Lower lobe of right lung (tissue), 2 donors: ENCODE data around the gene COL1A1. TPM values are rescaled to one million over a fixed set of nuclear protein-coding genes. Genes with fewer than 3 reads are reported as not detected.
A peak's percentile ranks its signal among the peaks of the same experiment; 100 is the strongest.

Source experiments
- ATAC-seq, 2 donors: fragments of 200-7000 bp; cut with Tn5 transposase; one replicate each; pipeline ENCODE4 v1.9.1; 2020 to 2022; ENCODE audit warnings: mild to moderate bottlenecking in 2 of 2, moderate library complexity in 2 of 2
- DNase-seq: peaks from one replicate; pipeline ENCODE4 v3.0.0-alpha.2; 2020
- H3K27ac ChIP-seq: fragments of 200-600 bp; one replicate; pipeline ENCODE4 v1.8.0; 2022
- H3K27me3 ChIP-seq: fragments of 200-600 bp; one replicate; pipeline ENCODE4 v1.8.0; 2022; ENCODE audit warnings: low read depth
- H3K36me3 ChIP-seq: fragments of 200-600 bp; one replicate; pipeline ENCODE4 v1.8.0; 2022; ENCODE audit warnings: mild to moderate bottlenecking
- H3K4me1 ChIP-seq: fragments of 200-600 bp; one replicate; pipeline ENCODE4 v1.8.0; 2022
- H3K4me3 ChIP-seq: fragments of 200-600 bp; one replicate; pipeline ENCODE4 v1.8.0; 2022; ENCODE audit warnings: mild to moderate bottlenecking
- H3K9me3 ChIP-seq: fragments of 200-600 bp; one replicate; pipeline ENCODE4 v1.8.0; 2022
- CTCF ChIP-seq: fragments of 200-600 bp; IDR thresholded peaks from one replicate; pipeline ENCODE4 v1.8.0; 2022; ENCODE audit warnings: antibody characterized with exemption, mild to moderate bottlenecking
- intact Hi-C: fragments of 100-400 bp; cut with DNase I; formaldehyde crosslinking; loops from one replicate; pipeline ENCODE4 v1.11.0; 2022
- total RNA-seq: library from RNA; stranded (reverse); fragmentation: NEBNext Ultra II Directional; extraction: Animal tissue kit (Norgen Biotek cat#: 25700); gene quantifications from one replicate; pipeline ENCODE4 v1.2.1, GENCODE V29; 2021
- donor health status: DM: no; HTN: yes; CAD: no; lungs with severe emphysema.

Gene COL1A1
- total RNA-seq, 1 donor from 2014 or later = 142 TPM

DNA sequence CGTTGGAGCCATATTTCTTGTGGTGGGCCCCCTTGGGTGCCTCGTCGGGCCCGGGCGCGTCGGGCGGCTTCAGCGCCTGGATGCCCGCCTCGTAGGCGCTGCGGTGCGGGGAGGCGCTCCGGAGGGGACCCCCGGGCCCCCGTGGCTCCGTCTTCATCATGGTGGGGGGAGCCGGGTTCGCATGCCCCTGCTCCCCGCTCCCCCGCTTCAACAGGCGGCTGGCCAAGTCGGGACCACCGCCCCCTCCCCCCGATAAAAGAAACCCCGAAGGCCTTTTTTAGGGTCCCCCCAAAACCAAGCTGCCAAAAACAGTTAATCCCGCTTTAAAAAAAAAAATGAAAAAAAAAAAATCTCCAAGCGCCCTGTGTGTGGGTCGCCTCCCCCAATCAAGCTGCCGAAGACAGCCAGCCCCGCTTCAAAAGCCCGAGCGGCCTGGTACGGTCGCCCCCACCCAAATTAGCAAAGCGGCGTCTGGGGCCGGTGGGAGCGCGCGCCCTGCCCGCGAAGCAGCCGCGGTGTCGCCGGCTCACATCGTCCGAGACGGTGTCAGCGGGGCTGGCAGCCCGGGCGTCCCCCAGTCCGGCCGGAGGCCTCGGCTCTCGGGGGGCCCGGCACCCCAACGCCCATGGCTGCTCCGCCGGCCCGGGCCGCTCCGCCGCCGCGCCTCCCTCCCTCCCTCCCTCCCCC lies 50.9 kb downstream of the COL1A1 start, which contains the start of gene PPP1R9B:
TSS of gene PPP1R9B (minus strand) at position 324 of the 687 bp plus-strand sequence. CDS start at position 160, 164 bp downstream.
- Histone ChIP-seq H3K4me3 (peak within 1 kb of the TSS; percentile 78), H3K36me3 (peaks cover 15% of the 10 kb centered on the region), H3K27me3 (no peaks in the 10 kb centered on the region), H3K27ac (peak within 1 kb of the TSS; percentile 86), H3K9me3 (no peaks in the 10 kb centered on the region), H3K4me1 (peaks cover 68% of the 10 kb centered on the region)
- TF ChIP-seq CTCF = no peak
- no peak for DNase-seq
- intact Hi-C loops = no loop called here
- peak in 1 of 2 donors; percentile 4 for ATAC-seq

DNA sequence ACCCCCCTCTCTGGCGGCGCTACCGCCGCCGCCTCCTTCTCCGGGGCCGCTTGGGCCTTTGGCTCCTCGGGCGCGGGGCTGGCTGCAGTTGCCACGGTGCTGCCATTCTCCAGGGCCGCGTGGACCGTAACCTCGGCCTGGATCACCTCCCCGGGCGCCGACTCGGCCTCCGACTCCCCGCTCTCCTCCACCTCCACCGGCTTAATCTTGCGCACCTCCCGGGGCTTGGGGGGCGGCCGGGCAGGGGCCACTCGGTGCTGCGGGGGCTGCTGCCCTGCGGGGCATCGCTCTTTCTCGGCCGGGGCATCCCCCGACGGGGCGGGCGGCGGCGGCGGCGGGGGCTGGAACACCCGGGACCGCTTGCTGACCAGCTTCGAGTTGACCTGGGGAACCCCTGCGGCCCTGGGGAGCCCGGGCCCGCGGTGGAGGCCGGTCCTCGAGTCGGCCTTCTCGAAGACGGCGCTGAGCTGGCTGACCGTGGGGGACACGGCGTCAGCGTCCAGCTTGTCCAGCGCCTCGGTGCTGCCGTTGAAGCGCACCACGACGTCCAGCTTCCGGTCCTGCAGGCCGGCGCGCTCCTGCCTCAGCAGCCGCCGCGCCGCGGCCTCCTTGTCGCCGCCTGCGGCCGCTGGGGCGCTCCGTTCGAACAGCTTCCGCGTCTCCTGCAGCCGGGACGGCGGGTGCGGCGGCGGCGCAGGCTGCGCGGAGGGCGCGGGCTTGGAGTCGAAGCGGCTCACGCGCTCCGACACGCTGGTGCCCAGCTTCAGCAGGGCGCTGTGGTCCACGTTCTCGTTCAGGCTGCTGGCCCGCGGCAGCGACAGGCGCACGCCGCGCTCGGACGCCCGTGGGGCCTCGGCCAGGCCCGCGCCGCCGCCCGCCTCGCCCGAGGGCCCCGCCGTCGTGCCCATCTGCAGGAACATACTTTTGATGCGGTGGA lies 51.7 kb downstream of the COL1A1 start:
- Histone ChIP-seq H3K27ac (peak overlapping the region; percentile 86), H3K36me3 (peaks cover 21% of the 10 kb centered on the region), H3K4me3 (peak overlapping the region; percentile 78), H3K27me3 (no peaks in the 10 kb centered on the region), H3K4me1 (peaks cover 66% of the 10 kb centered on the region), H3K9me3 (no peaks in the 10 kb centered on the region)
- peak; percentile 85 for DNase-seq
- intact Hi-C loops = no loop called here
- no peak for TF ChIP-seq CTCF
- peak; percentile 14 to 40 for ATAC-seq

DNA sequence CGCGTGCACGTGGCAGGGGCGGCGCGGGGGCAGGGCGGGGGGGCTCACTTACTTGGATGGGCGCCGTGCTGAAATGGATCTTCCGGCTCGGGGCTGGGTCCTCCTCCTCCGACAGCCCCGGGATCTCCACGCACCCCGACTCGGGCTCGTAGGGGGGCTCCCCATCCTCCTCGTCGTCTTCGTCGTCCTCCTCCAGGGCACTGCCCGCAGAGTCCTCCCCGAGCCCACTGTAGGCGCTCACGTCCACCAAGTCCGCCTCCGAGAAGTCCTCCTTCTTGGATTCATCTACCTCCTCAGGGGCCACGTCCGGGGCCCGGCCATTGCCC lies 52.4 kb downstream of the COL1A1 start:
- H3K27me3 ChIP-seq = no peaks in the 10 kb centered on the region
- DNase-seq (no peak), ATAC-seq (no peak)
- H3K27ac ChIP-seq = peak overlapping the region; percentile 86
- peaks cover 28% of the 10 kb centered on the region for H3K36me3 ChIP-seq
- H3K4me3 ChIP-seq = peak overlapping the region; percentile 78
- no peak for TF ChIP-seq CTCF
- peaks cover 64% of the 10 kb centered on the region for H3K4me1 ChIP-seq
- no peaks in the 10 kb centered on the region for H3K9me3 ChIP-seq
- intact Hi-C loops = no loop called here

GRCh38 chr17:50148226-50149090 lies 53.0 kb downstream of the COL1A1 start:
- H3K9me3 ChIP-seq = no peaks in the 10 kb centered on the region
- H3K27ac ChIP-seq = peak overlapping the region; percentile 86
- intact Hi-C loops = no loop called here
- ATAC-seq (peak; percentile 28 to 42), DNase-seq (peak; percentile 82)
- peaks cover 58% of the 10 kb centered on the region for H3K4me1 ChIP-seq
- no peak for TF ChIP-seq CTCF
- no peaks in the 10 kb centered on the region for H3K27me3 ChIP-seq
- H3K36me3 ChIP-seq = peaks cover 34% of the 10 kb centered on the region
- H3K4me3 ChIP-seq = peak overlapping the region; percentile 78

- Histone ChIP-seq H3K4me1 (peaks cover 54% of the 10 kb centered on the region), H3K9me3 (no peaks in the 10 kb centered on the region), H3K27ac (peak overlapping the region; percentile 86), H3K27me3 (no peaks in the 10 kb centered on the region), H3K36me3 (peaks cover 40% of the 10 kb centered on the region), H3K4me3 (peak overlapping the region; percentile 78)
- no peak for TF ChIP-seq CTCF
- no peak for ATAC-seq
- no peak for DNase-seq
- intact Hi-C loops = no loop called here
These were observed 53.6 kb downstream of the COL1A1 start for GRCh38 chr17:50147841-50148225.
